GM19240 (cell line): ENCODE data around the gene ZNF582.
"Not testable (repeated sequence)": the region's sequence is repeated elsewhere in the genome, so short reads cannot be mapped to it uniquely, and the experiment has no call there.

ENCODE experiments used
- DNase-seq: peaks from one replicate; pipeline ENCODE4 v3.0.0; 2011; ENCODE audit warnings: low spot score; ENCODE audit not compliant: insufficient read length

ZNF582 gene

GRCh38 chr19:56351208-56351607, 42.1 kb downstream of the ZNF582 start:
- no peak for DNase-seq

DNA sequence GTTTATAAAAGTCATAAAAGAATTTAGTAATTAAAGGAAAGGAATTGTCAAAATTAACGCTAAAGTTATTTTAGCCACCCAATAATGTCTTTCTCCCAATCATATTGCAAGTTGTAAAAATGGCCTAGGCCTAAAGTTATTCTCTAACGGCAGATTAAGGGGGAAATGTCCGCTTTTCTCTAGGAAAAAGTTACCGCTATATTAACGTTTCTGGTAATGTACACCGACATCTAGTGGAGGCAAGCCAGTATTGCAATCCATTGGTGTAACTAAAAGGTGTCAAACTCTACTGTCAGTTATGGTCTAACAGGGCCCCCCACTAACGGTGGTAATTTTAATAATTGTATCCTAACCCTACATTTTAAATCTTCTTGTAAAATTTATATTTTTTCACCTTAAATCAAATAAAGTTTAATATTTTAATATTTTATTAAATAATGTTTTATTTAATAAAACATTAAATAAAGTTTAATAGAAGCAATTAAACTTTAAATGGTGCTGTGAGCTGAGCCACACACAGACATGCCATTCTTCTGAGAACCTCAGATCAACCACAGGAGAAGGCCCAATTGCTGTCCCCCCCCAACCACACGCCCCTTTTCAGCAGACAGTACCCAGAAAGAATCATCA, 42.8 kb downstream of the ZNF582 start:
- DNase-seq: no peak

DNA sequence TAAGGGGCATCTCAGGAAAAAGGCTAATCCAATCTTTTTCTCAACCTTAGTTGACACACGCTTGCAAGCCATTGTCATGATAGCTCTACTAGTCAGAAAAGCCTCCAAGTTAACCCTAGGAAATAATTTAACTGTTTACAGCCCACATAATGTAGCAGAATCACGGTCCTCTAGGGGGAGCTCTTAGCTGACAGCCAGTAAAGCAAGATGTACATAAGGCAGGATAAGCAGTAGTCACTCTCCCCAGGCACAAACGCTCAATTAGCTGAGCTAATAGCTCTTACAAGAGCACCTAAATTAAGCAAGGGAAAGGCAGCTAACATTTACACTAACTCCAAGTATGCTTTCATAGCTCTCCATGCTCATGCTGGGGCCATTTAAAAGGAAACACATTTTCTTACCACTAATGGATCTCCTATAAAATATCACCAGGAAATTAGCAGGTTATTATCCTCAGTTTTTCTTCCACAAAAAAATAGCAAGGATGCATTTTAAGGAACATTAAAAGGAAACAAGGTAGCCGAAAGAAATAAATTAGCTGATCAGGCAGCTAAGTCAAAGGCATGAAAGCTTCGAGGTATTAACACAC, 45.0 kb downstream of the ZNF582 start:
- DNase-seq: no peak

- no peak for DNase-seq
Observed at GRCh38 chr19:56347163-56347778, 46.1 kb downstream of the ZNF582 start.

- no peak for DNase-seq
Observed at GRCh38 chr19:56341948-56342347, 51.4 kb downstream of the ZNF582 start.

GRCh38 chr19:56339031-56339430, 54.3 kb downstream of the ZNF582 start:
- DNase-seq: not testable (repeated sequence)

GRCh38 chr19:56337077-56337476, 56.3 kb downstream of the ZNF582 start:
- not testable (repeated sequence) for DNase-seq

GRCh38 chr19:56335371-56335770, 58.0 kb downstream of the ZNF582 start:
- DNase-seq: not testable (repeated sequence)

DNA sequence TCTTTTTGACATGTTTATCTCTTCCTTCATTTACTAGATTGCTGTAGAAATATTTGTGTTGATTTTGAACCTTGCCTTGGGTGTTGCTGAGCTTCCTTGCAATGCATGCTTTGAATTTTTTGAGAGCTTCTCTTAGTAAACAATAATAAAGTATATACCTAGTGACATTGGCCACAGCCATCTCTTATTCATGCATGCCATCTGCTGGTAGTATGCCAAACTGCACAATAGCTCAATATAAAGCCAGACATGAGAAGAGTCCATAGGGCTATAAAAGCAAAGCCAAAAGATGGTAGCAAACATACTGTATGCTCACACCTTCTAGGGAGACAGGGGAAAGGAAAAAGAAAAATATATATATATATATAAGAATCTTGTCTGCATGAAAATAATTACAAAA, 59.8 kb downstream of the ZNF582 start:
- DNase-seq: peak; percentile 18
